ENCODE results near the gene B3GALT4.

DNA sequence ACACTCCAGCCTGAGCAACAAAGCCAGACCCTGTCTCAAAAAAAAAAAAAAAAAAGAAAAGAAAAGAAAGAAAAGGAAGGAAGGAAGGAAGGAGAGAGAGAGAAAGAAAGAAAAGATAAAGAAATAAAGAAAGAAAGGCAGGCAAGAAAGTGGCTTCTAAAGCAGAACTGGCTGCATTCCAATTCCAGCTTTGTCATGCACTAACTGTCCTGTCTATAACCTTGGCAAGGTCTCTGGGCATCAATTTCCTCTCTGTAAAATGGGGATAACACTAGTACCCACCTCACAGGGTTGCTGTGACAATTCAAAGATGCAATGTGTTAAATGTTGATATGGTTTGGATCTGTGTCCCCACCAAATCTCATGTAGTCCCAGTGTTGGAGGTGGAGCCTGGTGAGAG is 40.6 kb upstream of the B3GALT4 start:
- no peak for TF ChIP-seq CTCF (conservative IDR thresholded peaks at IDR 0.05; ENCODE audit: low read length)
- TF ChIP-seq EZH2phosphoT487 (IDR thresholded peaks at IDR 0.05; ENCODE audit: borderline replicate concordance), result no peak
